Lung (tissue), 12 donors: ENCODE data around the gene KIAA0825. TPM values are rescaled to one million over a fixed set of nuclear protein-coding genes. Genes with fewer than 3 reads are reported as not detected.
A peak's percentile ranks its signal among the peaks of the same experiment; 100 is the strongest.

Experiments
- ATAC-seq: fragments of 200-7000 bp; cut with Tn5 transposase; one replicate; pipeline ENCODE4 v1.9.1; 2020; ENCODE audit warnings: moderate number of reproducible peaks; ENCODE audit not compliant: insufficient read depth, low FRiP score
- DNase-seq, 3 donors: peaks; one replicate each; pipeline ENCODE4 v3.0.0-alpha.2; 2013 to 2017
- H3K27ac ChIP-seq, 2 donors: one replicate each; pipeline ENCODE4 v1.5.1; 2013; ENCODE audit warnings: mild to moderate bottlenecking in 2 of 2, moderate library complexity in 2 of 2, control low read depth in 1 of 2, inconsistent platforms in 1 of 2, low read depth in 1 of 2, low read length in 1 of 2
- H3K27me3 ChIP-seq, 3 donors: one replicate each; pipeline ENCODE4 v1.5.1; 2013; ENCODE audit warnings: low read length in 2 of 3; ENCODE audit not compliant: control insufficient read depth in 3 of 3, insufficient read depth in 3 of 3
- H3K36me3 ChIP-seq, 4 donors: one replicate each; pipeline ENCODE4 v1.5.1; 2013; ENCODE audit warnings: low read length in 4 of 4, mild to moderate bottlenecking in 1 of 4, moderate library complexity in 1 of 4; ENCODE audit not compliant: control insufficient read depth in 4 of 4, insufficient read depth in 4 of 4
- H3K4me1 ChIP-seq, 5 donors: one replicate each; pipeline ENCODE4 v1.5.1; 2013; ENCODE audit warnings: low read length in 5 of 5, mild to moderate bottlenecking in 2 of 5, moderate library complexity in 1 of 5; ENCODE audit not compliant: control insufficient read depth in 5 of 5, insufficient read depth in 5 of 5
- H3K4me3 ChIP-seq: one replicate; pipeline ENCODE4 v1.5.1; 2013; ENCODE audit warnings: mild to moderate bottlenecking, control low read depth, moderate library complexity
- H3K9ac ChIP-seq, 2 donors: one replicate each; pipeline ENCODE4 v1.5.1; 2013; ENCODE audit warnings: low read length in 2 of 2, control low read depth in 1 of 2; ENCODE audit not compliant: insufficient read depth in 1 of 2
- H3K9me3 ChIP-seq, 4 donors: one replicate each; pipeline ENCODE4 v1.5.1; 2013; ENCODE audit warnings: low read length in 3 of 4, mild to moderate bottlenecking in 1 of 4, moderate library complexity in 1 of 4; ENCODE audit not compliant: control insufficient read depth in 4 of 4, insufficient read depth in 3 of 4
- WGBS, 2 donors: extraction: QIAGEN DNeasy Blood & Tissue Kit; methylation state at CpG; one replicate each; pipeline ENCODE4 v1.1.7; 2013; 5-methylcytosine and 5-hydroxymethylcytosine counted together
- polyA plus RNA-seq, 2 donors: library from polyadenylated mRNA; stranded (reverse); fragments of 200-250 nt; gene quantifications; one replicate each; pipeline ENCODE4 v1.2.1, GENCODE V29; 2013
- total RNA-seq, 2 donors: library from RNA; depleted of rRNA in 1 of 2; stranded (reverse); fragments of >200 nt in 1 of 2; gene quantifications; one replicate each; pipeline ENCODE4 v1.2.1, GENCODE V29; 2014 to 2021
- TF ChIP-seq, protein P1 (sequence below): IDR thresholded peaks from 2 replicates; pipeline ENCODE4 v1.5.1; 2012; ENCODE audit warnings: mild to moderate bottlenecking; ENCODE audit errors: control extremely low read depth, extremely low read depth
- donor health status: control.
- donor health status: control.
- donor health status: Bipolar disorder and iron deficiency.
- donor health status: healthy.
- donor health status: DM: yes; HTN: yes; CAD: no.

Gene KIAA0825
- total and polyA plus RNA-seq, 4 donors = 0.79 to 20.2 (median 3.6) TPM

DNA sequence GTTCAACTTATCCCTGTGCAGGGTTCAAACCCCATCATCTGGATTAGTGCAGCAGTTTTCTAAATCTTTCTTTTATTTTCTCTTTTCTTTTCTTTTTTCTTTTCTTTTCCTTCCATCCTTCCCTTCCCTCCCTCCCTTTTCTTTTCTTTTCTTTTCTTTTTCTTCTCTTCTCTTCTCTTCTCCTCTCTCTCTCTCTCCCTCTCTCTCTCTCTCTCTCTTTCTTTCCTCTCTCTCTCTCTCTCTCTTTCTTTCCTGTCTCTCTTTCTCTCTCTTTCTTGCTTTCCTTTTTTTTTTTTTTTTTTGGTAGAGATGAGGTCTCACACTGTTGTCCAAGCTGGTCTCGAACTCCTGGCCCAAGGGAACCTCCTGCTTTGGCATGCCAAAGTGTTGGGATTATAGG lies 53.6 kb downstream of the KIAA0825 start:
- H3K9ac ChIP-seq = no peak overlapping the region
- H3K27me3 ChIP-seq = no peaks in the 10 kb centered on the region
- 84 to 96% methylated on average over 1 of the region's 1 CpG for WGBS, 2 donors
- H3K36me3 ChIP-seq = no peaks in the 10 kb centered on the region
- H3K4me3 ChIP-seq = no peak overlapping the region
- H3K9me3 ChIP-seq = no peaks in the 10 kb centered on the region
- H3K4me1 ChIP-seq = no peaks in the 10 kb centered on the region
- DNase-seq = no peak
- no peak overlapping the region for H3K27ac ChIP-seq
- no peak for ATAC-seq
- TF ChIP-seq, protein P1, sequence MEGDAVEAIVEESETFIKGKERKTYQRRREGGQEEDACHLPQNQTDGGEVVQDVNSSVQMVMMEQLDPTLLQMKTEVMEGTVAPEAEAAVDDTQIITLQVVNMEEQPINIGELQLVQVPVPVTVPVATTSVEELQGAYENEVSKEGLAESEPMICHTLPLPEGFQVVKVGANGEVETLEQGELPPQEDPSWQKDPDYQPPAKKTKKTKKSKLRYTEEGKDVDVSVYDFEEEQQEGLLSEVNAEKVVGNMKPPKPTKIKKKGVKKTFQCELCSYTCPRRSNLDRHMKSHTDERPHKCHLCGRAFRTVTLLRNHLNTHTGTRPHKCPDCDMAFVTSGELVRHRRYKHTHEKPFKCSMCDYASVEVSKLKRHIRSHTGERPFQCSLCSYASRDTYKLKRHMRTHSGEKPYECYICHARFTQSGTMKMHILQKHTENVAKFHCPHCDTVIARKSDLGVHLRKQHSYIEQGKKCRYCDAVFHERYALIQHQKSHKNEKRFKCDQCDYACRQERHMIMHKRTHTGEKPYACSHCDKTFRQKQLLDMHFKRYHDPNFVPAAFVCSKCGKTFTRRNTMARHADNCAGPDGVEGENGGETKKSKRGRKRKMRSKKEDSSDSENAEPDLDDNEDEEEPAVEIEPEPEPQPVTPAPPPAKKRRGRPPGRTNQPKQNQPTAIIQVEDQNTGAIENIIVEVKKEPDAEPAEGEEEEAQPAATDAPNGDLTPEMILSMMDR = no peak

DNA sequence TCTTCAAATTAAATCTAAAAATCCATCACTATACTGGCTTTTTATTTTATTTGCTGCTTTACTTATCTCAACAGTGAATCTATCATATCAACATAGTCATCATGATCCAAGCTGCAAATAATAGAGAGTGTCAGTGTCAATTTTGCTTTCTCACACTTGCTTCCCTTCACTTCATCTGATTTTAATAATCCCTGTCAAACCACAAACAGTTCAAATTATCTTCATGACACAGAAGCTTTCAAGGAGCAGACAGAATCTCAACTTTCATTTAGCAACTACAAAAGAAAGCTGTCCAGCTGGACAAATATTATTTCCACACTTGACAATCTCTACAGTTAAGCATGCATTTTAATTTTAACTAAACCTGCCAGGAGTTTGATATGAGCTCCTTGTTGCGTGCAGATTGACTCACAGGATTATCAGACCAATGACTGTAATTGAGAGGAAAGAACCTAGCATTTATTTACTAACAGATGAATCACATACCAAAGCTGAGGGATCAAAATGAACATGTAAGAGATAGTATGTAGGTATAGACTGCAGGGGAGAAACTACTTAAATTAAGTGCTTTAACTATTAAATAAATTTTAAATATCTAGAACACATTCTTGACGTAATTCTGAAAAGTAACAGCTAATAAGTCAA lies 56.0 kb downstream of the KIAA0825 start:
- no peak overlapping the region for H3K4me3 ChIP-seq
- DNase-seq (peak in 1 of 3 donors; percentile 3), ATAC-seq (no peak)
- 81 to 97% methylated on average over 2 of the region's 2 CpGs for WGBS, 2 donors
- no peak overlapping the region for H3K27ac ChIP-seq
- H3K36me3 ChIP-seq = no peaks in the 10 kb centered on the region
- H3K4me1 ChIP-seq = no peaks in the 10 kb centered on the region
- TF ChIP-seq, protein P1 = no peak
- no peaks in the 10 kb centered on the region for H3K27me3 ChIP-seq
- no peaks in the 10 kb centered on the region for H3K9me3 ChIP-seq
- H3K9ac ChIP-seq = no peak overlapping the region

DNA sequence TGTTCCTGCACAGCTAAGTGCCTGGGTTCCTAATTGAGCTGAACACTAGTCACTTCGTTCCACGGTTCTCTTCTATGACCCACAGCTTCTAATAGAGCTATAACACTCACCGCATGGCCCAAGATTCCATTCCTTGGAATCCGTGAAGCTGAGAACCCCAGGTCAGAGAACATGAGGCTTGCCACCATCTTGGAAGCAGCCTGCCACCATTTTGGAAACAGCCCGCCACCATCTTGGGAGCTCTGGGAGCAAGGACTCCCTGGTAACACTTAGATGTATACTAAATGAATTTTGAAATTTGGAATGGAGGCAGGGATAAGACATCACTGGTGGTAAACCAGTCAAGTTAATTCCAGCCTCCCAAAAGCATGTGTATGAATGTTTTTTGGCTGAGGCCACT lies 60.4 kb downstream of the KIAA0825 start:
- no peak for DNase-seq
- no peaks in the 10 kb centered on the region for H3K27me3 ChIP-seq
- H3K9me3 ChIP-seq = no peaks in the 10 kb centered on the region
- 98 to 99% methylated on average over 5 of the region's 5 CpGs for WGBS, 2 donors
- TF ChIP-seq, protein P1 = no peak
- no peaks in the 10 kb centered on the region for H3K4me1 ChIP-seq
- no peaks in the 10 kb centered on the region for H3K36me3 ChIP-seq
- no peak for ATAC-seq
- no peak overlapping the region for H3K9ac ChIP-seq
- H3K4me3 ChIP-seq = no peak overlapping the region
- H3K27ac ChIP-seq = no peak overlapping the region

DNA sequence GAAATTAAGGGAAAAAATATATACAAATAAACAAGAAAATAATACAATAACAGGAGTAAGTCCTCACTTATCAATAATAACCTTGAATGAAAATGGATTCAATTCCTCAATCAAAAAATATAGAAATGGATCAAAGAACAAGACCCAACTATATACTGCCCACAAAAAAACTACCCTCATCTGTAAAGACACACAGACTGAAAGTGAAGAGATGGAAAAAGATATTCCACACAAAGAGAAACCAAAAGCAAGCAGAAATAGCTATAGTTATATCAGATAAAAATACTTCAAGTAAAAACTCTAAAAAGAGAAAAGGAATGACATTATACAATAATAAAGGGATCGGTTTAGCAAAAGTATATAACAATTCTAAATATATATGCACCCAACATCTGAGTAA lies 66.5 kb downstream of the KIAA0825 start:
- 89 to 97% methylated on average over 1 of the region's 1 CpG for WGBS, 2 donors
- DNase-seq (no peak), ATAC-seq (no peak)
- H3K9me3 ChIP-seq = no peaks in the 10 kb centered on the region
- peaks cover 0 to 4% (median 1%) of the 10 kb centered on the region in 4 donors for H3K36me3 ChIP-seq
- H3K9ac ChIP-seq = no peak overlapping the region
- H3K27ac ChIP-seq = no peak overlapping the region
- TF ChIP-seq, protein P1 = no peak
- no peak overlapping the region for H3K4me3 ChIP-seq
- H3K4me1 ChIP-seq = no peaks in the 10 kb centered on the region
- H3K27me3 ChIP-seq = no peaks in the 10 kb centered on the region
